T-helper 17 cell (primary cell): ENCODE measurements around the gene APCDD1L. TPM values are rescaled to one million over a fixed set of nuclear protein-coding genes. Genes with fewer than 3 reads are reported as not detected.

Experiments used
- ATAC-seq: fragments of 150-1000 bp; cut with Tn5 transposase; 2 replicates; pipeline ENCODE4 v1.10.0; 2021; ENCODE audit warnings: mild to moderate bottlenecking, moderate library complexity
- DNase-seq, 3 donors: peaks; one replicate each; pipeline versions ENCODE4 v3.0.0 to v3.0.0-alpha.2; 2020 to 2021
- H3K9me3 ChIP-seq: one replicate; pipeline ENCODE4 v1.7.0; 2013; ENCODE audit warnings: low read length, mild to moderate bottlenecking; ENCODE audit not compliant: control insufficient read depth, poor library complexity, severe bottlenecking
- H3K27ac Mint-ChIP-seq: one replicate; pipeline ENCODE4 v1.8.0; 2022; ENCODE audit warnings: mild to moderate bottlenecking, moderate library complexity, mixed read lengths
- H3K27me3 Mint-ChIP-seq: one replicate; pipeline ENCODE4 v1.8.0; 2022; ENCODE audit warnings: mixed read lengths
- H3K36me3 Mint-ChIP-seq: one replicate; pipeline ENCODE4 v1.8.0; 2022; ENCODE audit warnings: low read depth, mixed read lengths
- H3K4me1 Mint-ChIP-seq: one replicate; pipeline ENCODE4 v1.8.0; 2022; ENCODE audit warnings: mild to moderate bottlenecking, mixed read lengths
- H3K4me3 Mint-ChIP-seq: one replicate; pipeline ENCODE4 v1.8.0; 2022; ENCODE audit warnings: mild to moderate bottlenecking, moderate library complexity, mixed read lengths
- total RNA-seq, 4 donors: library from RNA in 2 of 4; stranded (reverse) in 2 of 4; gene quantifications; one replicate each; pipeline ENCODE4 v1.2.3 and lab custom pipeline; 2022 to 2026

Gene APCDD1L
- total RNA-seq (not detected), total RNA-seq (lab: John Stamatoyannopoulos, UW) (0 reads per million in 2 donors)

DNA sequence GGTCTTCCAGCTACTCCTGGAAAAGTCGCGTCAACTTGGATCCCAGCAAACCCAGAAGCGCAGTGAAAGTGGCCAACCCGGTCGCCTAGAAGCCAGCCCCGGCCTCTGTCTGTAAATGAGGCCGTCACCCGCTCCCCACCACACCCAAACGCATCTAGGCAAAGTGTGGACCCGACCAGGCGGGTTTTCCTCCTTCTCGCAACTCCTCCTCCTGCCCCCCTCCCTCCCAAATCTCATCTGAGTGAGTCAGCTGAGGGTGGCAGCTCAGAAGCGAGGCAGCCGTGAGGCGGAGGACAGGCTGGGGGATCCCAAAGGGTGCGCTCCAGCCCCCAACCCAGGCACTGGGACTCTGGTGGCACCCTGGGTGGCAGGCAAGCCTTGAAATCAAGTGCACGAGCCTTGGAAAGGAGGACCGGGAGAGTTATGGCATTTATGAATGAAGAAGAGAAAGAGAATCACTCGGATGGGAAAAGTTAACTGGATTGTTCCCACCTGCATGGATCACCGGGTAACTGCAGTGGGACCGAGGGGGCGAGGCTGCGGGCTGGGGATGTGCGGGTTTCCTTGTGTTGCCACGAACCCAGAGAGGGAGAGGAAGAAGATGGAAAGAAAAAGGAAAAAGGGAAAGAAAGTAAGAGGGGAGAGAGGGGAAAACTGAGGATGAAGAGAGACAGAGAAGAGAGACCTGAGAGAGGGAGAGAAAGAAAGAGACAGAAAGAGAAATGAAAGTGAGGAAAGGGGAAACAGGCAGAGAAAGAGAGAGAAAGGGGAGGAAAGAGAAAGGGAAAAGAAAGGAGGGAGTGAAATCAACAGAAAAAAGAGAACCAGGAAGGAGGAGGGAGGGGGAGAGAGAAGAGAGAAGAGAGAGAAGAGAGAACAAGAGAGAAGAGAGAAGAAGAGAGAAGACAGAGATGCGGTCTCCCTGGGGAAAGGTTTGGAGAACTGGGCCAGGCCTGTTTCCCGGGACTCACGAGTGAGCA lies at the start of gene APCDD1L:
Gene APCDD1L (minus strand): TSS at position 167 of the 980 bp plus-strand sequence. CDS start 692 bp downstream, outside the sequence.
- ATAC-seq (no peak), DNase-seq (no peak)
- H3K27ac Mint-ChIP-seq, result no peak within 1 kb of the TSS
- no peaks in the 10 kb centered on the region for H3K9me3 ChIP-seq
- H3K4me1 Mint-ChIP-seq, result peaks cover 8% of the 10 kb centered on the region
- H3K27me3 Mint-ChIP-seq, result peaks cover 66% of the 10 kb centered on the region
- H3K4me3 Mint-ChIP-seq, result no peak within 1 kb of the TSS
- H3K36me3 Mint-ChIP-seq, result peaks cover 5% of the 10 kb centered on the region

DNA sequence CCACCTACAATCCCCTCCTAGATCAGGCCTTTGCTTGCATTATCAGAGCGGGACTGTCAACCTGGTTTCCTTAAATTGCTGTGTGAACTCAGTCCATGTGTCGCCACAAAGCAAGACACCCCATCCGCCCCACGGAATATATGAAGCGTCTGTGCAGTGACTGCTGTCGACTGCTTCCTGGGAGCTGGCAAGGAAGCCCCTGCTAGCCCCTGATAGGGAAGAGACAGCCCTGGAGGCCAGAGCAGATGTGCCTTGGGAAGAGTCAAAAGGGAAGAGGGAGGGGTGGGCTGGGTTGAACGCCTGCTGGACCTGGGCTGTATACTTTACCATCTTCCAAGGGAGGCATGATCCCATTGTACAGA lies 44.1 kb upstream of the APCDD1L start:
- Mint-ChIP-seq H3K4me3 (no peak overlapping the region), H3K36me3 (peaks cover 4% of the 10 kb centered on the region), H3K27ac (no peak overlapping the region), H3K4me1 (peaks cover 4% of the 10 kb centered on the region), H3K27me3 (peaks cover 25% of the 10 kb centered on the region)
- ATAC-seq (no peak), DNase-seq (no peak)
- no peaks in the 10 kb centered on the region for H3K9me3 ChIP-seq

DNA sequence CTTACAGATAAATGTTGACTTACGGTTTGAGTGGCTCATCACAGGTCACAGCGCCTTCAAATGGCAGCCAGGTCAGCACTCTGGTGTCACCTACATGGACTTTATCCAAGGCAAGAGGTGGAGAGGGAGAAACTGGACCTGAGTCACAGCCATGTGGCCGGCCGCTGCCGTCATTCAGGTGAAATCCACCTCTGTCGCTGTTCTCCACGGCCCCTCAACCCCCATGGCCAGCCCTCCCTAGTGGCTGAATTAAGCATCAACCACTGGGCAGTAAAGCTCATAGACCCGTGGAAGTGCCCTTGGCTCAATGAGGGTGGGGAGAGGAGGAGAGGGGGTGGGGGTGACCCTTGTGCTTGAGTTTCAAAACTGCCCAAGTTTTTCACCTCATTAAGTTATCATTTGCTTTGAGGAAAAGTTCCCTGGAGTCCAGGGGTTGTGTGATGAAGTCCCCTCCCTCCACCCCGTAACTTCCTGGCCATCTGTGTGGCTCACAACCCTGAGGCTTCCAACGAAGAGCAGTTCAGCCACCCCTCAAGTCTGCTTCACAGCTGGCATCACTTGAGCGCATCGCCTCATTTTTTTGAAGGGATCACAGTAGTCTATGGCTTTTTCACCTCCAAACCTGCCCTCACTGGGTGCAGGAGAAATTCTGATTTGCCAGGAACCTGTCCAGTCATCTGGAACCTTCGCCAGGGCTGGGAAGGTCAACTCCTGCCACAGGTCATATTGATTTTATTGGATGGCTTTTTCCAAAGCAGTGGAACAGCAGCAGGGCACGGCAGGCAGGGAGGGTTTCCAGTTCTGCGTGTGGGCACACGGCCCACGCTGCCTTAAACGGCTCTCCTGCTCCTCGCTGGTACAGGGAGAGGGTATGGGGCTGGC lies 43.5 kb upstream of the APCDD1L start:
- H3K27me3 Mint-ChIP-seq, result peaks cover 31% of the 10 kb centered on the region
- no peak for ATAC-seq
- H3K27ac Mint-ChIP-seq, result no peak overlapping the region
- peaks cover 4% of the 10 kb centered on the region for H3K36me3 Mint-ChIP-seq
- H3K4me1 Mint-ChIP-seq, result peaks cover 4% of the 10 kb centered on the region
- H3K9me3 ChIP-seq, result no peaks in the 10 kb centered on the region
- no peak for DNase-seq
- no peak overlapping the region for H3K4me3 Mint-ChIP-seq

DNA sequence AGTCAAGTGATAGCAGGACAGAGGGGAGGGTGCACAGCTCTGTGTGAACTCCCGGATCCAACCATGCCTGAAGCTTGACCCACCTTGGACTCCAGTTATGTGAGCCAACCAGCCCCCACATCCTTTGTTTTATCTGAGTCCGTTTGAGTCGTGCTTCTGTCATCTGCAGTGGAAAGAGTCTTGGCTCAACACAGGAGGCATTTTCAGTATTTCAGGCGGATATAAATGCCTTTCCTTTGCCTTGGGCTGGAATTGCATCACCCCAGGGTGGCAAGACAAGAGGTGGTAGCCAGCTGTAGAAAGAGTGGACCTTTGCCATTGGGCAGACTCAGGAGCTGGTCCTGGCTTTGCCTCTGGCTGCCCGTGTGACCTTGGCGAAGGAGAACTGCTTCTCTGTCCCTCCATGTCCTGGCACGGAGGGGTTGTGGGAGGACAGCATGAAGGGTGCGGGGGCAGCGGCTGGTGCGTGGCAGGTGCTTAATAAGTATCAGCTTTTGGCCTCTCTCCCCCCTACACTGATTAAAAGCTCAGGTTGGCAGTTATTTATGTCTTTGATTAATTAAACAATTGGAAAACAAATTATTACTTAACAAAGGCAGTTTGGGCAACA lies 42.6 kb upstream of the APCDD1L start:
- no peak for ATAC-seq
- H3K27ac Mint-ChIP-seq, result no peak overlapping the region
- no peak overlapping the region for H3K4me3 Mint-ChIP-seq
- peaks cover 4% of the 10 kb centered on the region for H3K4me1 Mint-ChIP-seq
- no peak for DNase-seq
- no peaks in the 10 kb centered on the region for H3K9me3 ChIP-seq
- H3K36me3 Mint-ChIP-seq, result peaks cover 4% of the 10 kb centered on the region
- H3K27me3 Mint-ChIP-seq, result peaks cover 40% of the 10 kb centered on the region

DNA sequence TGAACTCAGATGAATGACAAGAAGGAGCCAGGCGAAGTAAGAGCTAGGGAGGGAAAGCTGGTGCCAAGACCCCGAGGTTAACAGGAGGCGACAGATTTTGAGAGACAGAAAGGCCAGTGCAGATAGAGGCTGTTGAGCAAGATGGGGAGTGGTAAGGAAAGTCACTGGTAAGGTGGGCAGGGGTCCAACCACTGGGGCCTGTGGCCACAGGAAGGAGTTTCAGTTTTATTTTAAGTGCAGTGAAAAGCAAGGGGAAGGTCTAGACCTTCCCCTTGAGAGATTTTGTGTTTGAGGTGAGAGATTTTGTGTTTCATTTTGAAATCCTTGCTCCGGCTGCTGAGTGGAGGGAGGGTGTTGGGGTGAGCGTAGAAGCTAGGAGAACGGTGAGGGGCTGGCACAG lies 41.8 kb upstream of the APCDD1L start:
- H3K27ac Mint-ChIP-seq, result no peak overlapping the region
- H3K27me3 Mint-ChIP-seq, result peaks cover 49% of the 10 kb centered on the region
- no peaks in the 10 kb centered on the region for H3K9me3 ChIP-seq
- ATAC-seq (no peak), DNase-seq (no peak)
- H3K36me3 Mint-ChIP-seq, result peaks cover 7% of the 10 kb centered on the region
- peaks cover 4% of the 10 kb centered on the region for H3K4me1 Mint-ChIP-seq
- no peak overlapping the region for H3K4me3 Mint-ChIP-seq

DNA sequence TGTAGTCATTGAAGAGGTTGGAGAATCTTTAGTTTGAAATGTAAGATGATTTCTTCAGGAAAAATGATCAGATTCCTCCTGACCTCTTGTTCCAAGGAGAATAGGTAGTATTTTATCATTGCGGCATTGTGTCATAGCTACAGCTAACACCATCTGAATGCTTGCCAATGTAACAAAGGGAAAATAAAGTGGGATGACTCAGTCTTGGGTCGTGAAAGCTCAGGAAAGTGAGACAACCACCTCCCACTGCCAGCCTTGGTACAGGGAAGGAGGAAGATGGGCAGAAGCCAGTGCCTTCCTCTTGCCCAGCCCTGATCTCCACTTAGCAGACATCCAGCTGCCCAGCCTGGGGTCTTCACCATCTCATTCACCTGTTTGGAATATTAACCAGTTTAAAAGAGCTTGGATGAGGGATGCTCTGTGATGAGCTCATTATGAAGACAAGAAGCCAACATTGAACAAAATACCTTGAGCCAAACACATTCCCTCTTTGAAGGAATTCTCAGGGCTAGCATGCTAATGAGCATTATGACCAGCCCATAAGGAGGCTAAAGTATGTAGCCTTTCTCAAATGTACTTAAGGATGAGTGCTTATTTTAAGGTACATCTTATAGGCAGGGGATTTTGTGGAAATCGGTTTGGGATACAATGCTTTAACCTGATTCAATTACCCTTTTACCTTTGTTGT lies 40.0 kb upstream of the APCDD1L start:
- no peak overlapping the region for H3K4me3 Mint-ChIP-seq
- no peak for DNase-seq
- no peaks in the 10 kb centered on the region for H3K9me3 ChIP-seq
- H3K36me3 Mint-ChIP-seq, result peaks cover 7% of the 10 kb centered on the region
- no peak overlapping the region for H3K27ac Mint-ChIP-seq
- H3K27me3 Mint-ChIP-seq, result peaks cover 58% of the 10 kb centered on the region
- ATAC-seq, result no peak
- H3K4me1 Mint-ChIP-seq, result peaks cover 4% of the 10 kb centered on the region

DNA sequence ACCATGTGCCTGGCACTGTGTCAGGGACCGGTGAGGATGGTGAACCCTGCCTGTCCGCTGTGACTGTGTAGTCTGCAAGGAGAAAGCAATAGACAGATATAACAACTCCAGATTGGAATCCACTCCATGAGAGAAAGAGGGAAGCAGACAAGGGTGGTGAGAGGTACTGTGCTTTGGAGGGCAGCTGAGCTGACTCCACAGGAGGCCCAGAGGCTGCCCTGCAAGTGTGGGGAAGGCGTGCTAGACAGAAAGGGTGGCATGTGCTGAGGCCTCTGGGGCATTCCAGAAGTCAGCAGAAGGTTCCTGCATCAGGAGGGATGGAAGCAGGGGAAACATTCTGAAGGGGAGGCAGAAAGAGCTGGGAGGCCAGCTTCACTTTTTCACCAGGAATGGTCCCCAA lies 39.3 kb upstream of the APCDD1L start:
- no peak overlapping the region for H3K27ac Mint-ChIP-seq
- H3K4me1 Mint-ChIP-seq, result peaks cover 4% of the 10 kb centered on the region
- H3K27me3 Mint-ChIP-seq, result peaks cover 65% of the 10 kb centered on the region
- DNase-seq (no peak), ATAC-seq (no peak)
- no peak overlapping the region for H3K4me3 Mint-ChIP-seq
- no peaks in the 10 kb centered on the region for H3K9me3 ChIP-seq
- H3K36me3 Mint-ChIP-seq, result peaks cover 7% of the 10 kb centered on the region

DNA sequence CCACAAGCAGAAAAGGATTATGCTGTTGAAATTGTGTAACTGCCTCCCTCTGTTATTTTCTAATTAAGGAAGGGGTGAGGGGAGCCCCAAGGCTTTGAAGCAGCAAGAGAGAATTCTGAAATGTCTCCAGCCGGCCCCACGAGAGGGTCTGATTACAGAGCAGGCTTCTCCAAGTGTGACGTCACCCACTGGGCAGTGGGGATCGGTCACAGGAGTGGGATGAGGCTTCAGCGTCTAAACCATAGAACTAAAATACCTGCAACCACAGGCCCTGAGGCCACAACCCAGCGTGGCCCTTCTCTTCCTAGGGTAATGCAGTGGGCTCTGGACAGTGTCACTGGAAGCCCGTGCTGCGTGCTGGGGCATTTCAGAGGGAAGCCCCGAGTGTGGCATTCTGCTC lies 38.6 kb upstream of the APCDD1L start:
- DNase-seq, result no peak
- peaks cover 10% of the 10 kb centered on the region for H3K36me3 Mint-ChIP-seq
- peaks cover 72% of the 10 kb centered on the region for H3K27me3 Mint-ChIP-seq
- H3K4me1 Mint-ChIP-seq, result peaks cover 4% of the 10 kb centered on the region
- H3K9me3 ChIP-seq, result no peaks in the 10 kb centered on the region
- no peak overlapping the region for H3K27ac Mint-ChIP-seq
- no peak for ATAC-seq
- no peak overlapping the region for H3K4me3 Mint-ChIP-seq

DNA sequence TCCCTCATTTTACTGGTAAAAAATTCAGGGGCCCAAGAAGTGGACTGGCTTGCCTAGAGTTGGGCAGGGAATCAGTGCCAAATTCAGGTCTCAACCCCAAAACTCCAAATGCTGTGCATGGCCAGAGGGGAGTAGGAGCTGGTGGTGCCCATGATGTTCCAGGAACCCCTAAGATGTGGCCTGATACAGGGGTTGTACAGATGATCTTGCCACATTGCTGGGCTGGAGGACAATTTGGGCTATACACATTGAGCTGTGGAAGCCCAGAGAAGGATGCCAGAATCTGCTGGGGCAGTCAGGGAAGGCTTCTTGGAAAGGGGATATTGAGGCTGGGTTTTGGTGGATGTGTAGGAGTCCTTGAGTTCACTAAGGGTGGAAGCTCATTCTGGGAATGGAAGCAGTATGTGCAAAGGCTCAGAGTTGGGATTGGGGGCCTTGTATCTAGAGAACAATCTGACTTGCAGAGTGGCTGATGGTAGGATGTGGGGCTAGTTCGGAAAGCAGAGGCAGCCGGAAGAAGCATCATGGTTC lies 38.0 kb upstream of the APCDD1L start:
- ATAC-seq, result no peak
- DNase-seq, result no peak
- H3K4me1 Mint-ChIP-seq, result peaks cover 4% of the 10 kb centered on the region
- H3K36me3 Mint-ChIP-seq, result peaks cover 10% of the 10 kb centered on the region
- peaks cover 76% of the 10 kb centered on the region for H3K27me3 Mint-ChIP-seq
- no peaks in the 10 kb centered on the region for H3K9me3 ChIP-seq
- no peak overlapping the region for H3K4me3 Mint-ChIP-seq
- H3K27ac Mint-ChIP-seq, result no peak overlapping the region

DNA sequence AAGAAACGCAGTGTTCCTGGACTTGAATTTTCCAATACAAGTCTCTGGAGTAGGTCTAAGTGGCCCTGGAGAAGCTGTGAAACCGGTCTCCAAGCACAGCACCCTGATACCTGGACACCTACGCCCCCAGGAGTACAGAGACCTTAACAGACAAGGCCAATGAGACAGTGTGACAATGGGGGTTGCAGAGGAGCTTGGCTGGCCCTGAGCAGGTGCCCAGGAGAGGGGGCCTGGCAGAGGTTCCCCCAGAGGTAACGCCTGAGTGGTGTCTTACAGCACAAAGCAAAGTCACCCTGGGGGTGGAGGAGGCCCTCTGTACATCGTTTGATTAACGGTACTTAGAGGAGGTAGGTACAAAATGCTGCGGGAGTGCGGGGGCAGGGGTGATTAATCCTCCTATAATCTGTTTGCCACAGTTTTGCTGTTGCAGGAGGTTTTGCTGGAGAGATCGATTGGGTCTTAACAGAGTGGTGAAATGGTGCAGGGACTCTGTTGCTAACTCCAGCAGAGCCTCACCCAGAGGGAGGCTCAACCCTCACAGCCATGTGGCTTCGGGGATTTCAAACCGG lies 37.3 kb upstream of the APCDD1L start:
- DNase-seq, result no peak
- Mint-ChIP-seq H3K27ac (no peak overlapping the region), H3K36me3 (peaks cover 10% of the 10 kb centered on the region), H3K27me3 (peaks cover 82% of the 10 kb centered on the region), H3K4me1 (peaks cover 5% of the 10 kb centered on the region), H3K4me3 (no peak overlapping the region)
- no peaks in the 10 kb centered on the region for H3K9me3 ChIP-seq
- no peak for ATAC-seq

DNA sequence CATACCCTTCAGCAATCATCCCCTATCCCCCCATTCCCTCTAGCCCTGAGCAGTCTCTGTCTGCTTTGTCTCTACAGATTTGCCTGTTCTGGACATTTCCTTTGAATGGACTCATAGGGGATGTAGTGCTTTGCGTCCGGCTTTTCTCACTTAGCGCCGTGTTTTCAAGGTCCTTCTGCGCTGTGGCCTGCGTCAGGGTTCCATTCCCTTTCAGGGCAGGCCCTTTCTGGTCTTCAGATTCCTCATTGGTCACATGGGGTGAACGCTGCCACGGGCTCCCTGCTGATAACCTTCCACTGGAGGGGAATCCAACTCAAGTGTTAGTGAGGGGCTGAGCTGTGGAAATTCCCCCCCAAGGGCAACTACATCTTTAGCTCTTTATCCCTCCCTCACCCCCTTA lies 36.4 kb upstream of the APCDD1L start:
- no peak overlapping the region for H3K27ac Mint-ChIP-seq
- H3K4me1 Mint-ChIP-seq, result peaks cover 3% of the 10 kb centered on the region
- H3K36me3 Mint-ChIP-seq, result peaks cover 8% of the 10 kb centered on the region
- H3K4me3 Mint-ChIP-seq, result no peak overlapping the region
- no peak for ATAC-seq
- DNase-seq, result no peak
- no peaks in the 10 kb centered on the region for H3K9me3 ChIP-seq
- H3K27me3 Mint-ChIP-seq, result peaks cover 80% of the 10 kb centered on the region
